OCI-LY7 (cell line): ENCODE measurements around the gene RCOR1. TPM values are rescaled to one million over a fixed set of nuclear protein-coding genes. Genes with fewer than 3 reads are reported as not detected.

Experiments used
- BruUV-seq: library from RNA; stranded (reverse); fragments of 400-500 nt; replicated peaks from 2 replicates; lab custom pipeline; 2021; lab: Mats Ljungman, UMichigan
- CTCF ChIA-PET: fragments of 300-600 bp; sonication (Branson Sonifier 250); formaldehyde crosslinking; loops from one replicate; lab custom pipeline; 2022; ENCODE audit warnings: antibody characterized with exemption; ENCODE audit not compliant: unreplicated experiment; lab: Charles Lee
- POLR2A ChIA-PET: fragments of 300-600 bp; sonication (Branson Sonifier 250); formaldehyde crosslinking; loops from one replicate; lab custom pipeline; 2022; ENCODE audit warnings: antibody characterized with exemption; lab: Charles Lee
- DNase-seq: peaks from one replicate; pipeline ENCODE4 v3.0.0-alpha.2; 2015; ENCODE audit warnings: low spot score
- H2AFZ ChIP-seq: fragments of 200-600 bp; sonication (generic), shearing (Covaris generic); 2 replicates; pipeline ENCODE4 v1.6.1; 2014; ENCODE audit warnings: mild to moderate bottlenecking, antibody characterized with exemption, low read length, moderate library complexity
- H3K27ac ChIP-seq: fragments of 200-600 bp; sonication (generic); 2 replicates; pipeline ENCODE4 v1.5.1; 2014; ENCODE audit warnings: mixed run types, low read depth, mild to moderate bottlenecking, moderate library complexity, low read length, inconsistent platforms; ENCODE audit not compliant: poor library complexity, severe bottlenecking
- H3K36me3 ChIP-seq: fragments of 200-600 bp; sonication (generic); 2 replicates; pipeline ENCODE4 v1.6.1; 2014; ENCODE audit warnings: mild to moderate bottlenecking, antibody characterized with exemption, low read length, moderate library complexity, mixed read lengths; ENCODE audit not compliant: insufficient read depth
- H3K4me1 ChIP-seq: fragments of 200-600 bp; sonication (generic); 2 replicates; pipeline ENCODE4 v1.5.1; 2014; ENCODE audit warnings: mild to moderate bottlenecking, low read length; ENCODE audit not compliant: insufficient read depth, poor library complexity, severe bottlenecking
- H3K4me2 ChIP-seq: fragments of 200-600 bp; sonication (generic); 2 replicates; pipeline ENCODE4 v1.6.1; 2014; ENCODE audit warnings: mild to moderate bottlenecking, low read length
- H3K4me3 ChIP-seq: fragments of 200-600 bp; sonication (generic); 2 replicates; pipeline ENCODE4 v1.5.1; 2014; ENCODE audit warnings: mild to moderate bottlenecking, low read depth, low read length; ENCODE audit not compliant: poor library complexity, severe bottlenecking
- H3K79me2 ChIP-seq: fragments of 200-600 bp; sonication (generic); 2 replicates; pipeline ENCODE4 v1.6.1; 2016; ENCODE audit warnings: low read depth, mild to moderate bottlenecking, low read length, moderate library complexity, mixed read lengths; ENCODE audit not compliant: insufficient read depth
- H3K9me2 ChIP-seq: fragments of 200-600 bp; sonication (generic); 2 replicates; pipeline ENCODE4 v1.6.1; 2016; ENCODE audit warnings: mild to moderate bottlenecking, low read length, mixed read lengths; ENCODE audit not compliant: insufficient read depth
- H3K9me3 ChIP-seq: fragments of 200-600 bp; sonication (generic); 2 replicates; pipeline ENCODE4 v1.6.1; 2014; ENCODE audit warnings: mild to moderate bottlenecking, mixed run types, low read length, mixed read lengths
- H4K20me1 ChIP-seq: fragments of 200-600 bp; sonication (generic); 2 replicates; pipeline ENCODE4 v1.6.1; 2014; ENCODE audit warnings: mild to moderate bottlenecking, antibody characterized with exemption, low read length, moderate library complexity, mixed read lengths; ENCODE audit not compliant: insufficient read depth
- EZH2phosphoT487 ChIP-seq: fragments of 200-600 bp; sonication (generic); IDR thresholded peaks from 2 replicates; pipeline ENCODE4 v1.6.1; 2018; ENCODE audit warnings: low read depth, borderline replicate concordance, mild to moderate bottlenecking, mixed run types, antibody characterized with exemption, low read length, moderate library complexity, mixed read lengths
- intact Hi-C: fragments of 100-400 bp; cut with micrococcal nuclease; formaldehyde crosslinking; loops from one replicate; pipeline ENCODE4 v1.10.0; 2022; ENCODE audit not compliant: unreplicated experiment
- total RNA-seq, 2 experiments: library from RNA; depleted of rRNA in 1 of 2; stranded (reverse); fragments of >200 nt in 1 of 2; shearing (Covaris generic) in 1 of 2; gene quantifications; 2 replicates each; pipeline ENCODE4 v1.2.3, GENCODE V29; 2014 to 2022
- TF ChIP-seq, protein P1 (sequence below): fragments of 200-600 bp; sonication (generic); conservative IDR thresholded peaks from 2 replicates; pipeline ENCODE4 v1.5.1; 2014; ENCODE audit warnings: mild to moderate bottlenecking, antibody characterized with exemption, low read length, moderate library complexity, mixed read lengths

The RCOR1 gene
- total RNA-seq, 2 experiments from 2014 or later: 12.1 to 30.2 TPM

GRCh38 chr14:102683399-102684297 is 91.2 kb downstream of the RCOR1 start:
- Histone ChIP-seq H3K4me2 (no peak overlapping the region), H3K4me3 (no peak overlapping the region), H3K79me2 (peaks cover 8% of the 10 kb centered on the region; the same call in 1 of the 2 replicates), H3K36me3 (0 out of 2 replicates have a peak, but pooled peaks cover 2% of the 10 kb centered on the region), H2AFZ (no peak overlapping the region), H3K27ac (no peak overlapping the region), H3K9me3 (no peaks in the 10 kb centered on the region), H3K9me2 (no peaks in the 10 kb centered on the region), H4K20me1 (no peaks in the 10 kb centered on the region; the same call in 1 of the 2 replicates), H3K4me1 (no peaks in the 10 kb centered on the region)
- intact Hi-C loops: no loop called here
- no peak for TF ChIP-seq EZH2phosphoT487
- TF ChIP-seq, protein P1, sequence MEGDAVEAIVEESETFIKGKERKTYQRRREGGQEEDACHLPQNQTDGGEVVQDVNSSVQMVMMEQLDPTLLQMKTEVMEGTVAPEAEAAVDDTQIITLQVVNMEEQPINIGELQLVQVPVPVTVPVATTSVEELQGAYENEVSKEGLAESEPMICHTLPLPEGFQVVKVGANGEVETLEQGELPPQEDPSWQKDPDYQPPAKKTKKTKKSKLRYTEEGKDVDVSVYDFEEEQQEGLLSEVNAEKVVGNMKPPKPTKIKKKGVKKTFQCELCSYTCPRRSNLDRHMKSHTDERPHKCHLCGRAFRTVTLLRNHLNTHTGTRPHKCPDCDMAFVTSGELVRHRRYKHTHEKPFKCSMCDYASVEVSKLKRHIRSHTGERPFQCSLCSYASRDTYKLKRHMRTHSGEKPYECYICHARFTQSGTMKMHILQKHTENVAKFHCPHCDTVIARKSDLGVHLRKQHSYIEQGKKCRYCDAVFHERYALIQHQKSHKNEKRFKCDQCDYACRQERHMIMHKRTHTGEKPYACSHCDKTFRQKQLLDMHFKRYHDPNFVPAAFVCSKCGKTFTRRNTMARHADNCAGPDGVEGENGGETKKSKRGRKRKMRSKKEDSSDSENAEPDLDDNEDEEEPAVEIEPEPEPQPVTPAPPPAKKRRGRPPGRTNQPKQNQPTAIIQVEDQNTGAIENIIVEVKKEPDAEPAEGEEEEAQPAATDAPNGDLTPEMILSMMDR: no peak
- CTCF ChIA-PET: no interaction called here
- no TSS peak for BruUV-seq
- DNase-seq: no peak
- POLR2A ChIA-PET: no interaction called here

DNA sequence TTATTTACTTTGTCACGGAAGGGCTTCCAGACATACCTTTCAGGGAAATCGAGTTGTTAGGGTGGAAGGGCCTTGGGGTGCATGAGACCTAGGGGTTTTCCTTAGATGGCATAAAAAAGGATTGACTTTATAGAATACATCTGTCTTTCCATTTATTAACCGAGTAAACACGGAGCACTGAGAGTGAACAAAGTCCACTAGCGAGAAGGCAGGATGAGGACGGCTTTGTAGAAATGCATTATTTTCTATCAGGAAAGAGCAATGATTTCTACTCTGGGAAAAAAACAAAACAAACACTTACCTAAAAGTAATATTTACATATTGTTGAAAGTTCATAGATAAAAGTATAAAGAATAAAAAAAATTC is 91.8 kb downstream of the RCOR1 start:
- intact Hi-C loops: no loop called here
- H3K4me1 ChIP-seq: no peaks in the 10 kb centered on the region
- H4K20me1 ChIP-seq: no peaks in the 10 kb centered on the region; the same call in 1 of the 2 replicates
- 0 out of 2 replicates have a peak, but pooled peaks cover 2% of the 10 kb centered on the region for H3K36me3 ChIP-seq
- TF ChIP-seq, protein P1: no peak
- no peak for TF ChIP-seq EZH2phosphoT487
- ChIA-PET POLR2A (interaction anchor here (1.3 kb wide), 1 partner anchor 10 kb away, joined by 4 read pairs; no protein-coding TSS in a partner anchor), CTCF (no interaction called here)
- BruUV-seq: no TSS peak
- no peak overlapping the region for H2AFZ ChIP-seq
- H3K4me3 ChIP-seq: no peak overlapping the region
- H3K79me2 ChIP-seq: peaks cover 8% of the 10 kb centered on the region; the same call in 1 of the 2 replicates
- no peaks in the 10 kb centered on the region for H3K9me2 ChIP-seq
- H3K9me3 ChIP-seq: no peaks in the 10 kb centered on the region
- H3K4me2 ChIP-seq: no peak overlapping the region
- H3K27ac ChIP-seq: no peak overlapping the region
- no peak for DNase-seq
